Neuron (in vitro differentiated cells): ENCODE measurements around the gene CRHR2.

Experiments used
- H2AFZ ChIP-seq: one replicate; pipeline ENCODE4 v1.6.1; 2013; ENCODE audit warnings: low read depth, mild to moderate bottlenecking, inconsistent platforms, low read length, moderate library complexity
- H3K27me3 ChIP-seq: one replicate; pipeline ENCODE4 v1.6.1; 2013; ENCODE audit warnings: low read length; ENCODE audit not compliant: insufficient read depth
- H3K36me3 ChIP-seq: one replicate; pipeline ENCODE4 v1.6.1; 2013; ENCODE audit warnings: low read length; ENCODE audit not compliant: insufficient read depth
- H3K4me1 ChIP-seq: one replicate; pipeline ENCODE4 v1.6.1; 2013; ENCODE audit warnings: low read length; ENCODE audit not compliant: insufficient read depth
- H3K4me3 ChIP-seq: 2 replicates; pipeline ENCODE4 v1.5.1; 2013; ENCODE audit warnings: mild to moderate bottlenecking, low read length, moderate library complexity
- H3K9me3 ChIP-seq: one replicate; pipeline ENCODE4 v1.6.1; 2013; ENCODE audit warnings: low read length

Gene CRHR2

GRCh38 chr7:30604901-30605300 lies 77.4 kb downstream of the CRHR2 start:
- no peaks in the 10 kb centered on the region for H3K4me1 ChIP-seq
- H3K9me3 ChIP-seq = no peaks in the 10 kb centered on the region
- no peaks in the 10 kb centered on the region for H3K27me3 ChIP-seq
- peaks cover 83% of the 10 kb centered on the region for H3K36me3 ChIP-seq
- no peak overlapping the region for H2AFZ ChIP-seq
- no peak overlapping the region for H3K4me3 ChIP-seq
